ENCODE data around the gene PDIA2.
"Not testable (repeated sequence)": the region's sequence is repeated elsewhere in the genome, so short reads cannot be mapped to it uniquely, and the experiment has no call there.

PDIA2 gene

GRCh38 chr16:253833-254232 lies 29.1 kb upstream of the PDIA2 start:
- no peaks in the 10 kb centered on the region for H3K9me3 ChIP-seq (ENCODE audit: insufficient read depth, low read depth, low read length)
- H3K27me3 ChIP-seq (ENCODE audit: insufficient read depth, low read length), result no peaks in the 10 kb centered on the region
- peaks cover 30% of the 10 kb centered on the region for H3K36me3 ChIP-seq (ENCODE audit: insufficient read depth, low read depth, low read length)
- no peak overlapping the region for H3K4me3 ChIP-seq (ENCODE audit: low read length)
- no peak overlapping the region for H3K27ac ChIP-seq (ENCODE audit: low read length)
- no peaks in the 10 kb centered on the region for H3K4me1 ChIP-seq (ENCODE audit: insufficient read depth, low read length)
- no peak overlapping the region for H3K9ac ChIP-seq (ENCODE audit: low read depth, low read length)

DNA sequence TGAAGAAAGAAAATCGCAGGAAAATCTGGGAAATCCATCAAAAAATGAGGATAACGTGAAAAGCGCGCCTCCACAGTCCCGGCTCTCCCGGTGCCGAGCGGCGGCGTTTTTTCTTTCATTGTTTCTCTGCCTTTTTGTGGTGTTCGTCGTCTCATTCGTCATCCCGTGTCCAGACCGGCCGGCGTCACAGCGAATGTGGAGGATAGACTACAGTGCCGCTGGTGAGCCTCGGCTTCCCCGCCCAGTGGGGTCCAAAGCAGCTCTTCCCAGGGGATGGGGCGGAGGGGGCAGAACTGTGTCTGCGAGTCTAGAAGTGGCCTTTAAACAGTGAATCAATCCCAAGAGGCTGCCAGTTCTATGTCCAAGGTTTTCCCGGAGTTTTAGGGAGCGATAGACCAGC lies 28.5 kb upstream of the PDIA2 start:
- Histone ChIP-seq H3K36me3 (ENCODE audit: insufficient read depth, low read depth, low read length) (peaks cover 36% of the 10 kb centered on the region), H3K4me3 (ENCODE audit: low read length) (no peak overlapping the region), H3K4me1 (ENCODE audit: insufficient read depth, low read length) (no peaks in the 10 kb centered on the region), H3K9ac (ENCODE audit: low read depth, low read length) (no peak overlapping the region), H3K27me3 (ENCODE audit: insufficient read depth, low read length) (no peaks in the 10 kb centered on the region), H3K9me3 (ENCODE audit: insufficient read depth, low read depth, low read length) (no peaks in the 10 kb centered on the region), H3K27ac (ENCODE audit: low read length) (no peak overlapping the region)

- Histone ChIP-seq H3K9ac (ENCODE audit: low read depth, low read length) (no peak overlapping the region), H3K27ac (ENCODE audit: low read length) (no peak overlapping the region), H3K4me3 (ENCODE audit: low read length) (no peak overlapping the region), H3K27me3 (ENCODE audit: insufficient read depth, low read length) (no peaks in the 10 kb centered on the region), H3K36me3 (ENCODE audit: insufficient read depth, low read depth, low read length) (peaks cover 43% of the 10 kb centered on the region), H3K9me3 (ENCODE audit: insufficient read depth, low read depth, low read length) (no peaks in the 10 kb centered on the region), H3K4me1 (ENCODE audit: insufficient read depth, low read length) (no peaks in the 10 kb centered on the region)
These were observed 27.8 kb upstream of the PDIA2 start for GRCh38 chr16:255183-255582.

GRCh38 chr16:258091-258490 lies 24.9 kb upstream of the PDIA2 start:
- H3K4me1 ChIP-seq (ENCODE audit: insufficient read depth, low read length); H3K4me3 ChIP-seq (ENCODE audit: low read length); H3K9ac ChIP-seq (ENCODE audit: low read depth, low read length); H3K27me3 ChIP-seq (ENCODE audit: insufficient read depth, low read length); H3K27ac ChIP-seq (ENCODE audit: low read length); H3K9me3 ChIP-seq (ENCODE audit: insufficient read depth, low read depth, low read length): not testable (repeated sequence)
- H3K36me3 ChIP-seq (ENCODE audit: insufficient read depth, low read depth, low read length), result peaks cover 58% of the 10 kb centered on the region

- H3K27me3 ChIP-seq (ENCODE audit: insufficient read depth, low read length), result no peaks in the 10 kb centered on the region
- no peaks in the 10 kb centered on the region for H3K9me3 ChIP-seq (ENCODE audit: insufficient read depth, low read depth, low read length)
- no peak overlapping the region for H3K9ac ChIP-seq (ENCODE audit: low read depth, low read length)
- no peak overlapping the region for H3K4me3 ChIP-seq (ENCODE audit: low read length)
- peaks cover 60% of the 10 kb centered on the region for H3K36me3 ChIP-seq (ENCODE audit: insufficient read depth, low read depth, low read length)
- H3K27ac ChIP-seq (ENCODE audit: low read length), result no peak overlapping the region
- no peaks in the 10 kb centered on the region for H3K4me1 ChIP-seq (ENCODE audit: insufficient read depth, low read length)
These were observed 23.7 kb upstream of the PDIA2 start for GRCh38 chr16:259226-259625.

DNA sequence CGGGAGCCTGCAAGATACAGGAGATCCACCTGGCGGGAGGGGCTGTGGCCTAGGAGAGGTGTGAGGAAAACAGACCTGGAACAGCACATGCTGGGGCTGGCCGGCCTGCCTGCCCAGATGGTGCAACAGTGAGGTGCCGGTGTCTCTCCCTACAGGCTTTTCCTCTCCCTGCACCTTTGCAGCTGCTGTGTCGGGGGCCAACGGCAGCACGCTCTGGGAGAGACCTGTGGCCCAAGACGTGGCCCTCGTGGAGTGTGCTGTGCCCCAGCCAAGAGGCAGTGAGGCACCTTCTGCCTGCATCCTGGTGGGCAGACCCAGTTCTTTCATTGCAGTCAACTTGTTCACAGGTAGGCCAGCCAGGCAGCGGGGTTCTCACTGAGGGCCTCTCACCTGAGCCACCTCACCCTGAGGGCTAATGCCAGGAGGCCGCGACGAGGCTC lies 23.1 kb upstream of the PDIA2 start:
- Histone ChIP-seq H3K4me3 (ENCODE audit: low read length) (no peak overlapping the region), H3K27ac (ENCODE audit: low read length) (no peak overlapping the region), H3K9ac (ENCODE audit: low read depth, low read length) (no peak overlapping the region), H3K4me1 (ENCODE audit: insufficient read depth, low read length) (no peaks in the 10 kb centered on the region), H3K9me3 (ENCODE audit: insufficient read depth, low read depth, low read length) (no peaks in the 10 kb centered on the region), H3K36me3 (ENCODE audit: insufficient read depth, low read depth, low read length) (peaks cover 61% of the 10 kb centered on the region), H3K27me3 (ENCODE audit: insufficient read depth, low read length) (no peaks in the 10 kb centered on the region)

DNA sequence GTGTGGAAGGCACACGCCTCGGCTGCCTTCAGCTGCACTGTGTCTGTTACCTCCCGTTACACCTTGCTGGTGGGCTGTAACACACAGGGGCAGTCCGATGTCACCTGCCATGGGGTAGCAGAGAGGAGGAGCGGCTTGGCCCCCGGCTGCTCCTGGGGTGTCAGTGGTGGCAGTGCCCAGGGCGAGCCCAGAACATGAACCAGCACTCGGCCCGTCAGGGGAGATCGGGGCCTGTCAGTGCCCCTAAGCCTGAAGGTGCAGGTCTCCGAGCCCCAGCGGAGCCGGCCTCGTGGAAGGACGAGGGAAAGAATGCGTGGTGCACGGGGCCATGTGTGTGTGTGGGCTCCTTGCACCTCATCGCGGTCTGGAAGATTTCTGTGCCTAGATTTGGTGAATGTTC lies 22.6 kb upstream of the PDIA2 start:
- H3K27ac ChIP-seq (ENCODE audit: low read length), result no peak overlapping the region
- H3K4me3 ChIP-seq (ENCODE audit: low read length), result no peak overlapping the region
- no peaks in the 10 kb centered on the region for H3K9me3 ChIP-seq (ENCODE audit: insufficient read depth, low read depth, low read length)
- H3K27me3 ChIP-seq (ENCODE audit: insufficient read depth, low read length), result no peaks in the 10 kb centered on the region
- H3K4me1 ChIP-seq (ENCODE audit: insufficient read depth, low read length), result no peaks in the 10 kb centered on the region
- H3K36me3 ChIP-seq (ENCODE audit: insufficient read depth, low read depth, low read length), result peaks cover 56% of the 10 kb centered on the region
- H3K9ac ChIP-seq (ENCODE audit: low read depth, low read length), result no peak overlapping the region

DNA sequence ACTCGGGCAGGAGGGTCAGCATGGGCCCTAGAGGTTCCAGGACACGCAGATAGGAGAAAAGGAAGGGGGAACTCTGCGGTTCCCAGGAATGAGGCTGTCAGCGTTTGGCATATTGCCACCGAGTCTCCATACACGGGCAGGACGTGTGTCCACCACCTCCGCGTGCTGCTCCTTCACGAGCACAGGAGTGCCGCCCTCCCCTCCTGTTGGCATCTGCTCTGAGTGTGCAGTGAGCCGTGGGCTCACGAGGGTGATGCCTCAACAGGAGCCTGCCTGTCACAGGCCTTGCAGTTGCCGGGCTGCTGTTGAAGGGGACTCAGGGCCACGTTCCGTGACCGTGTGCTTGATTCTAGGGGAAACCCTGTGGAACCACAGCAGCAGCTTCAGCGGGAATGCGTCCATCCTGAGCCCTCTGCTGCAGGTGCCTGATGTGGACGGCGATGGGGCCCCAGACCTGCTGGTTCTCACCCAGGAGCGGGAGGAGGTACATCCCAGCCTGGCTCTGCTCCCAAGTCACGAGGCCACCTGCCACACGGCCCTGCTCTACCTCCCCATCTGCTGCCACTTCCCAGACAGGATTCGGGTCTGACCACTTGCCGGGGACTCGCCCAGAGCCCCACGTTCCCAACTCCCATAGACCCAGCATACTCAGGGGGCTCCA lies 21.8 kb upstream of the PDIA2 start:
- Histone ChIP-seq H3K9ac (ENCODE audit: low read depth, low read length) (no peak overlapping the region), H3K27me3 (ENCODE audit: insufficient read depth, low read length) (no peaks in the 10 kb centered on the region), H3K4me3 (ENCODE audit: low read length) (no peak overlapping the region), H3K27ac (ENCODE audit: low read length) (no peak overlapping the region), H3K36me3 (ENCODE audit: insufficient read depth, low read depth, low read length) (peaks cover 49% of the 10 kb centered on the region), H3K4me1 (ENCODE audit: insufficient read depth, low read length) (no peaks in the 10 kb centered on the region), H3K9me3 (ENCODE audit: insufficient read depth, low read depth, low read length) (no peaks in the 10 kb centered on the region)

- Histone ChIP-seq H3K27me3 (ENCODE audit: insufficient read depth, low read length) (no peaks in the 10 kb centered on the region), H3K27ac (ENCODE audit: low read length) (no peak overlapping the region), H3K4me1 (ENCODE audit: insufficient read depth, low read length) (no peaks in the 10 kb centered on the region), H3K9me3 (ENCODE audit: insufficient read depth, low read depth, low read length) (no peaks in the 10 kb centered on the region), H3K9ac (ENCODE audit: low read depth, low read length) (no peak overlapping the region), H3K36me3 (ENCODE audit: insufficient read depth, low read depth, low read length) (peaks cover 47% of the 10 kb centered on the region), H3K4me3 (ENCODE audit: low read length) (no peak overlapping the region)
These were observed 20.7 kb upstream of the PDIA2 start for GRCh38 chr16:262121-262745.

DNA sequence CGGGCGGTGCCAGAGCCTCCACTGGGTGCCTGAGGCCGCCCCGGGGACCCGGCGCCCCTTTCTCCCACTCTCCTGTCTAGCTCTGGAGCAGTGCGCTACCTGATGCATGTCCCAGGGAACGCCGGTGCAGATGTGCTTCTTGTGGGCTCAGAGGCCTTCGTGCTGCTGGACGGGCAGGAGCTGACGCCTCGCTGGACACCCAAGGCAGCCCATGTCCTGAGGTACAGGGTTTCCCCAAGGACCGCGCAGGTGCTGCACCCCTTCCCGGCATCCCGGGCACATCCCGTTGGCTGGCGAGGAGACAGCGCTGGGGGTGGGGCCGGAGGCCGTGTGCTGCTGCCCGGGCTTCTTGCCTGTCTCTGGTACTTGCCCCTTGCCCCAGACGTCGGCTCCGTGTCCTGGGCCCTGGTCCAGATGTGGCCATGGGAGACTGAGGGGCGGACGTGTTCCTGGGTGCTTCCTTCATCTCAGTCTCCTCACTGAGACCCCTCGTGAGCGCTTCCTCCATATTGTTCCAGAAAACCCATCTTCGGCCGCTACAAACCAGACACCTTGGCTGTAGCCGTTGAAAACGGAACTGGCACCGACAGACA lies 19.7 kb upstream of the PDIA2 start:
- Histone ChIP-seq H3K9me3 (ENCODE audit: insufficient read depth, low read depth, low read length) (no peaks in the 10 kb centered on the region), H3K4me1 (ENCODE audit: insufficient read depth, low read length) (no peaks in the 10 kb centered on the region), H3K27ac (ENCODE audit: low read length) (no peak overlapping the region), H3K9ac (ENCODE audit: low read depth, low read length) (no peak overlapping the region), H3K4me3 (ENCODE audit: low read length) (no peak overlapping the region), H3K27me3 (ENCODE audit: insufficient read depth, low read length) (no peaks in the 10 kb centered on the region), H3K36me3 (ENCODE audit: insufficient read depth, low read depth, low read length) (peaks cover 47% of the 10 kb centered on the region)

DNA sequence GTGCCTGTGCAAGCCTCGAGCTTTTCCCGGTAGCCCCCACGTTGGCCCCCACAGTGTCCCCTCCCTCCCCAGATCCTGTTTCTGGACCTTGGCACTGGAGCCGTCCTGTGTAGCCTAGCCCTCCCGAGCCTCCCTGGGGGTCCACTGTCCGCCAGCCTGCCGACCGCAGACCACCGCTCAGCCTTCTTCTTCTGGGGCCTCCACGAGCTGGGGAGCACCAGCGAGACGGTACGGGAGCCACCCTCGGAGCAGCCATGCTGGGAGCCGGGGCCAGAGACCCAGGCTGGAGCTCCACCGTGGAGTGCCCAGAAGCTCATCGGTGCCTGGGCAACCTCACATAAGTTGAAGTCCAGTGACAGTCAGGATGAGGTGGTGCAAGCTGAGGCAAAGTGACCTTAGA lies 19.0 kb upstream of the PDIA2 start:
- Histone ChIP-seq H3K9me3 (ENCODE audit: insufficient read depth, low read depth, low read length) (no peaks in the 10 kb centered on the region), H3K27me3 (ENCODE audit: insufficient read depth, low read length) (no peaks in the 10 kb centered on the region), H3K36me3 (ENCODE audit: insufficient read depth, low read depth, low read length) (peaks cover 47% of the 10 kb centered on the region), H3K9ac (ENCODE audit: low read depth, low read length) (no peak overlapping the region), H3K4me1 (ENCODE audit: insufficient read depth, low read length) (no peaks in the 10 kb centered on the region), H3K27ac (ENCODE audit: low read length) (no peak overlapping the region), H3K4me3 (ENCODE audit: low read length) (no peak overlapping the region)

DNA sequence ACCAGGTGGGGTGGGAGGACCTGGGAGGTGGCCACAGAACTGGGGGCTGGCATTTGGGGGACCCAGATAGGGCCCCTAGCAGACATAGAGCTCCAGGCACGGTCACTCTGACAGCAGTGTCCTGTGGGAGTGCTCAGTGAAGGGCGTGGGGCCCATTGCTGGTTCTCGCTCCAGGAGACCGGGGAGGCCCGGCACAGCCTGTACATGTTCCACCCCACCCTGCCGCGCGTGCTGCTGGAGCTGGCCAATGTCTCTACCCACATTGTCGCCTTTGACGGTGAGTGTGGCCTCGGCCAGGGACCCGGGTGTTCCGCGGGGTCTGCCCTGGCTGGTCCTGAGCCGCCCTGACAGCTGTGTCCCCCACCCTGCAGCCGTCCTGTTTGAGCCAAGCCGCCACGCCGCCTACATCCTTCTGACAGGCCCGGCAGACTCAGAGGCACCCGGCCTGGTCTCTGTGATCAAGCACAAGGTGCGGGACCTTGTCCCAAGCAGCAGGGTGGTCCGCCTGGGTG lies 18.5 kb upstream of the PDIA2 start:
- H3K36me3 ChIP-seq (ENCODE audit: insufficient read depth, low read depth, low read length), result peaks cover 41% of the 10 kb centered on the region
- no peaks in the 10 kb centered on the region for H3K27me3 ChIP-seq (ENCODE audit: insufficient read depth, low read length)
- no peak overlapping the region for H3K9ac ChIP-seq (ENCODE audit: low read depth, low read length)
- no peaks in the 10 kb centered on the region for H3K9me3 ChIP-seq (ENCODE audit: insufficient read depth, low read depth, low read length)
- H3K4me3 ChIP-seq (ENCODE audit: low read length), result no peak overlapping the region
- no peak overlapping the region for H3K27ac ChIP-seq (ENCODE audit: low read length)
- H3K4me1 ChIP-seq (ENCODE audit: insufficient read depth, low read length), result no peaks in the 10 kb centered on the region

Data from iPS-20b (cell line).